OCI-LY3 (cell line): Measurements from ENCODE around the gene MED6.

Experiments
- H2AFZ ChIP-seq: fragments of 200-600, 300-600 bp; shearing (Covaris generic); 2 replicates; pipeline ENCODE4 v1.6.0; 2014; ENCODE audit warnings: antibody characterized with exemption, low read depth, low read length
- H3K27ac ChIP-seq: fragments of 200-600, 300-600 bp; sonication (generic); 2 replicates; pipeline ENCODE4 v1.5.1; 2014; ENCODE audit warnings: mild to moderate bottlenecking, low read length, moderate library complexity, mixed read lengths
- H3K27me3 ChIP-seq: fragments of 200-600, 300-600 bp; sonication (generic); 2 replicates; pipeline ENCODE4 v1.6.1; 2014; ENCODE audit warnings: low read depth, low read length, mixed read lengths
- H3K36me3 ChIP-seq: fragments of 200-600, 300-600 bp; sonication (generic); replicated peaks from 2 replicates; pipeline ENCODE3; 2014; ENCODE audit warnings: low read depth, low read length, mixed read lengths
- H3K4me1 ChIP-seq: fragments of 300-600, 200-600 bp; sonication (generic); 2 replicates; pipeline ENCODE4 v1.6.1; 2014; ENCODE audit warnings: low read length, mixed read lengths
- H3K4me2 ChIP-seq: fragments of 200-600, 300-600 bp; sonication (generic); 2 replicates; pipeline ENCODE4 v1.6.1; 2014; ENCODE audit warnings: low read length, mixed read lengths
- H3K4me3 ChIP-seq: fragments of 300-600, 200-600 bp; sonication (generic); 2 replicates; pipeline ENCODE4 v1.5.1; 2014; ENCODE audit warnings: antibody characterized with exemption, mild to moderate bottlenecking, low read length, moderate library complexity
- H3K79me2 ChIP-seq: fragments of 300-600, 200-600 bp; shearing (Covaris generic); 2 replicates; pipeline ENCODE4 v1.6.1; 2014; ENCODE audit warnings: mild to moderate bottlenecking, low read length, mixed read lengths
- H3K9ac ChIP-seq: fragments of 300-600, 200-600 bp; shearing (Covaris generic); 2 replicates; pipeline ENCODE4 v1.6.0; 2014; ENCODE audit warnings: mild to moderate bottlenecking, low read length, moderate library complexity
- H3K9me3 ChIP-seq: fragments of 200-600, 300-600 bp; shearing (Covaris generic); 2 replicates; pipeline ENCODE4 v1.6.1; 2014; ENCODE audit warnings: low read length, mixed read lengths; ENCODE audit not compliant: insufficient read depth
- H4K20me1 ChIP-seq: fragments of 200-600, 300-600 bp; sonication (generic); 2 replicates; pipeline ENCODE4 v1.6.1; 2016; ENCODE audit warnings: low read length, mixed read lengths; ENCODE audit not compliant: insufficient read depth
- EZH2phosphoT487 ChIP-seq: fragments of 200-600 bp; shearing (Covaris generic); IDR thresholded peaks from 2 replicates; pipeline ENCODE4 v1.6.1; 2018; ENCODE audit warnings: antibody characterized with exemption, mixed run types, low read depth
- TF ChIP-seq, protein P1 (sequence below): fragments of 200-600, 300-600 bp; sonication (generic); IDR thresholded peaks from 2 replicates; pipeline ENCODE4 v1.5.1; 2014; ENCODE audit warnings: antibody characterized with exemption, low read length, low read depth

MED6 gene

DNA sequence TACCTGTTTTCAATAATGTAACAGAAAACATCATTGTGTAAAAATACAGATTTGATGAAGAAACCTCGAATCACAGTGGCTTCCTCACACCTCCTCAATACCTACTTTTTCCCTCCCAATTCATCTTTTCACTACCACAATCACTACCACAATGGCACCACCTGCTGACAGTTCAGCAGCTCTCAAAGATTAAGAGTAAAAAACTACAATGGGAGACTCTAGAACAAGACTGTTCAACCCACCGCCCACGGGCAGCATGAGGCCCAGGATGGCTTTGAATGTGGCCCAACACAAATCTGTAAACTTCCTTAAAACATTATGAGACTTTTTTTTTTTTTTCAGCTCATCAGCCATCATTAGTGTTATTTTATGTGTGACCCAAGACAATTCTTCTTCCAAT, 15.2 kb downstream of the MED6 start:
- H3K79me2 ChIP-seq = no peaks in the 10 kb centered on the region
- no peaks in the 10 kb centered on the region for H3K27me3 ChIP-seq
- no peak overlapping the region for H2AFZ ChIP-seq
- no peak overlapping the region for H3K4me3 ChIP-seq
- H3K9me3 ChIP-seq = no peaks in the 10 kb centered on the region
- H4K20me1 ChIP-seq = no peaks in the 10 kb centered on the region
- H3K27ac ChIP-seq = no peak overlapping the region
- TF ChIP-seq, protein P1, sequence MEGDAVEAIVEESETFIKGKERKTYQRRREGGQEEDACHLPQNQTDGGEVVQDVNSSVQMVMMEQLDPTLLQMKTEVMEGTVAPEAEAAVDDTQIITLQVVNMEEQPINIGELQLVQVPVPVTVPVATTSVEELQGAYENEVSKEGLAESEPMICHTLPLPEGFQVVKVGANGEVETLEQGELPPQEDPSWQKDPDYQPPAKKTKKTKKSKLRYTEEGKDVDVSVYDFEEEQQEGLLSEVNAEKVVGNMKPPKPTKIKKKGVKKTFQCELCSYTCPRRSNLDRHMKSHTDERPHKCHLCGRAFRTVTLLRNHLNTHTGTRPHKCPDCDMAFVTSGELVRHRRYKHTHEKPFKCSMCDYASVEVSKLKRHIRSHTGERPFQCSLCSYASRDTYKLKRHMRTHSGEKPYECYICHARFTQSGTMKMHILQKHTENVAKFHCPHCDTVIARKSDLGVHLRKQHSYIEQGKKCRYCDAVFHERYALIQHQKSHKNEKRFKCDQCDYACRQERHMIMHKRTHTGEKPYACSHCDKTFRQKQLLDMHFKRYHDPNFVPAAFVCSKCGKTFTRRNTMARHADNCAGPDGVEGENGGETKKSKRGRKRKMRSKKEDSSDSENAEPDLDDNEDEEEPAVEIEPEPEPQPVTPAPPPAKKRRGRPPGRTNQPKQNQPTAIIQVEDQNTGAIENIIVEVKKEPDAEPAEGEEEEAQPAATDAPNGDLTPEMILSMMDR = peak; percentile 42
- TF ChIP-seq EZH2phosphoT487 = no peak
- no peak overlapping the region for H3K4me2 ChIP-seq
- H3K9ac ChIP-seq = no peak overlapping the region
- H3K36me3 ChIP-seq = peaks cover 64% of the 10 kb centered on the region
- H3K4me1 ChIP-seq = no peaks in the 10 kb centered on the region

DNA sequence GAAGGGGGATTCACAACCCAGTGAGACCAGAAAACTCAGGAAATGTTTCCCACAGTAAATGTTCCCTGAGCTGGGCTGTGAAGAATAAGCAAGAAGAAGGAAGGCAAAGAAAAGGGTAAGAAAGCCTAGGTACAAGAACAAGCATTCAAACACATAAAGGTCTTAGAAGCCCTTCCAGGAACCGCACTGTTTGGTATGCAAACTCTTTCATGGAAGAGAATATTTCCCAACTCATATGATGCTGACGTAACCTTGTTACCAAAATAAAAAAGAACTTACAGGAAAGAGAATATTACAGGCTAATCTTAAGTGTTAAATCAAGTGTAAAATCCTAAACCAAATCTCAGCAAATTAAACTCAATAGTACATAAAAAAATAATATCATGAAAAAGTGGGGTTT, 23.6 kb downstream of the MED6 start:
- Histone ChIP-seq H3K4me1 (no peaks in the 10 kb centered on the region), H3K79me2 (no peaks in the 10 kb centered on the region), H3K36me3 (peaks cover 34% of the 10 kb centered on the region), H3K27ac (no peak overlapping the region), H4K20me1 (no peaks in the 10 kb centered on the region), H3K4me2 (no peak overlapping the region), H3K9ac (no peak overlapping the region), H3K27me3 (no peaks in the 10 kb centered on the region), H3K9me3 (no peaks in the 10 kb centered on the region), H3K4me3 (no peak overlapping the region), H2AFZ (no peak overlapping the region)
- TF ChIP-seq EZH2phosphoT487 = no peak
- TF ChIP-seq, protein P1 = no peak

DNA sequence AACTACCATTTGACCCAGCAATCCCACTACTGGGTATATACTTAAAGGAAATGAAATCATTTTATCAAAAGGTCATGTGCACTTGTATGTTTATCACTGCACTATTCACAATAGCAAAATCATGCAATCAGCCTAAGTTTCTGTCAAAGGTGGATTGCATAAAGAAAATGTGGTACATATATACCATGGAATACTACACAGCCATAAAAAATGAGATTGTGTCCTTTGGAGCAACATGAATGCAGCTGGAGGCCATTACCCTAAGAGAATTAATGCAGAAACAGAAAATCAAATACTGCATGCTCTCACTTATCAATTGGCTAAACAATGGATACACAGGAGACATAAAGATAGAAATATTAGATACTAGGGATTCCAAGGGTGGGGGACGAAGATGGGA, 27.4 kb downstream of the MED6 start:
- Histone ChIP-seq H3K27me3 (no peaks in the 10 kb centered on the region), H3K36me3 (peaks cover 23% of the 10 kb centered on the region), H3K9me3 (no peaks in the 10 kb centered on the region), H3K79me2 (no peaks in the 10 kb centered on the region), H3K4me3 (no peak overlapping the region), H4K20me1 (peaks cover 2% of the 10 kb centered on the region; the same call in 1 of the 2 replicates), H3K9ac (no peak overlapping the region), H2AFZ (no peak overlapping the region), H3K4me2 (no peak overlapping the region), H3K27ac (no peak overlapping the region), H3K4me1 (no peaks in the 10 kb centered on the region)
- TF ChIP-seq EZH2phosphoT487 = no peak
- TF ChIP-seq, protein P1 = no peak

DNA sequence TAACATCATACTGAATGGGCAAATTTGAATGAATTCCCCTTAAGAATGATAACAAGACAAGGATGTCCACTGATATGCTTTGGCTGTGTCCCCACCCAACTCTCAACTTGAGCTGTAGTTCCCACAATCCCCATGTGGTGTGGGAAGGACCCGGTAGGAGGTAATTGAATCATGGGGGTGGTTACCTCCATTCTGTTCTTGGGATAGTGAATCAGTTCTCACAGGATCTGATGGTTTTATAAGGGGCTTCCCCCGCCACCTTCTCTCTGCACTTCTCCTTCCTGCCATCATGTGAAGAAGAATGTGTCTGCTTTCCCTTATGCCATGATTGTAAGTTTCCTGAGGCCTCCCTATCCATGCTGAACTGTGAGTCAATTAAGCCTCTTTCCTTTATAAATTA, 29.3 kb downstream of the MED6 start:
- H3K79me2 ChIP-seq = no peaks in the 10 kb centered on the region
- no peaks in the 10 kb centered on the region for H3K9me3 ChIP-seq
- H3K27me3 ChIP-seq = no peaks in the 10 kb centered on the region
- no peak overlapping the region for H2AFZ ChIP-seq
- H3K27ac ChIP-seq = no peak overlapping the region
- H4K20me1 ChIP-seq = peaks cover 8% of the 10 kb centered on the region; the same call in 1 of the 2 replicates
- H3K4me1 ChIP-seq = peaks cover 5% of the 10 kb centered on the region
- H3K4me3 ChIP-seq = no peak overlapping the region
- no peak overlapping the region for H3K9ac ChIP-seq
- peaks cover 19% of the 10 kb centered on the region for H3K36me3 ChIP-seq
- TF ChIP-seq, protein P1 = no peak
- TF ChIP-seq EZH2phosphoT487 = no peak
- H3K4me2 ChIP-seq = no peak overlapping the region
